ENCODE results near the gene SOCS7. TPM values are rescaled to one million over a fixed set of nuclear protein-coding genes. Genes with fewer than 3 reads are reported as not detected.

The SOCS7 gene
- total and polyA plus RNA-seq, 4 donors = 0.74 to 11.0 (median 2.9) TPM

DNA sequence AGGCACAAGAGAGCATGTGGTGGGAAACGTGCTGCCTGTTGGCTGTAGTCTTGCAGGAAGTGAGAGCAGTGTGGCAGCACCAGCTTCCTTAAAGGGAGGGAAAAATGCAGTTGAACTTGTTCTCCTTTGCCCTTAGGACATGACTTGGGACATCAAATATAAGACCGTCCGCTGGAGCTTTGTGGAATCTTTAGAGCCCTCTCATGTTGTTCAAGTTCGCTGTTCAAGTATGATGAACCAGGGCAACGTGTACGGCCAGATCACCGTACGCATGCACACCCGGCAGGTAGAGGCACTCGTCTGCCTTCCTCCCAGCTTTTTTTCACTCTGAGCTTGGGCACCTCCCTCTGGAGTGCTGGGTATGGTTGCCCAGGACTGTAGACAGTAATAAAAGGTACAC, 31.2 kb upstream of the SOCS7 start (continued):
- no peak for TF ChIP-seq YY1 (IDR thresholded peaks at IDR 0.05)

DNA sequence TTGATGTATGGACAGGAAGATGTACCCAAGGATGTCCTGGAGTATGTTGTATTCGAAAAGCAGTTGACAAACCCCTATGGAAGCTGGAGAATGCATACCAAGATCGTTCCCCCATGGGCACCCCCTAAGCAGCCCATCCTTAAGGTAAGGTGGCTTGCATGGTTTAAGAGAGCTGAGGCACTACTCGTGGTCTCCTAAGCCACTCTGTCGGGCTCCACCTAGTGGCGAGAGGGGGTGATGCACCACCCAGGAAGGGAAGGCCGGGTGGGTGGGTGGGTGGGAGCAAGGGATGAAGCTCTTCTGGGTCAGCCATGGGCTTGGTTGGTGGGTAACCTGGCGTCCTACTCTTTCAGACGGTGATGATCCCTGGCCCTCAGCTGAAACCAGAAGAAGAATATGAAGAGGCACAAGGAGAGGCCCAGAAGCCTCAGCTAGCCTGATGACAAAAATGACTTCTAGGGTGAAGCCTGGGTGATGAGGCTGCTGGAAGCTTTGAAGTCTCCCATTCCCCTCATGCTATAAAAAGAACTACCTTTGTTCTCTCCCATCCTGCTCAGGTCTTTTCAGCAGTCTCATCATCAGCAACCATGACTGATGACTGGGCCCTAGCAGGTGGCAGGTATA, 29.4 kb upstream of the SOCS7 start:
- TF ChIP-seq, protein P1, sequence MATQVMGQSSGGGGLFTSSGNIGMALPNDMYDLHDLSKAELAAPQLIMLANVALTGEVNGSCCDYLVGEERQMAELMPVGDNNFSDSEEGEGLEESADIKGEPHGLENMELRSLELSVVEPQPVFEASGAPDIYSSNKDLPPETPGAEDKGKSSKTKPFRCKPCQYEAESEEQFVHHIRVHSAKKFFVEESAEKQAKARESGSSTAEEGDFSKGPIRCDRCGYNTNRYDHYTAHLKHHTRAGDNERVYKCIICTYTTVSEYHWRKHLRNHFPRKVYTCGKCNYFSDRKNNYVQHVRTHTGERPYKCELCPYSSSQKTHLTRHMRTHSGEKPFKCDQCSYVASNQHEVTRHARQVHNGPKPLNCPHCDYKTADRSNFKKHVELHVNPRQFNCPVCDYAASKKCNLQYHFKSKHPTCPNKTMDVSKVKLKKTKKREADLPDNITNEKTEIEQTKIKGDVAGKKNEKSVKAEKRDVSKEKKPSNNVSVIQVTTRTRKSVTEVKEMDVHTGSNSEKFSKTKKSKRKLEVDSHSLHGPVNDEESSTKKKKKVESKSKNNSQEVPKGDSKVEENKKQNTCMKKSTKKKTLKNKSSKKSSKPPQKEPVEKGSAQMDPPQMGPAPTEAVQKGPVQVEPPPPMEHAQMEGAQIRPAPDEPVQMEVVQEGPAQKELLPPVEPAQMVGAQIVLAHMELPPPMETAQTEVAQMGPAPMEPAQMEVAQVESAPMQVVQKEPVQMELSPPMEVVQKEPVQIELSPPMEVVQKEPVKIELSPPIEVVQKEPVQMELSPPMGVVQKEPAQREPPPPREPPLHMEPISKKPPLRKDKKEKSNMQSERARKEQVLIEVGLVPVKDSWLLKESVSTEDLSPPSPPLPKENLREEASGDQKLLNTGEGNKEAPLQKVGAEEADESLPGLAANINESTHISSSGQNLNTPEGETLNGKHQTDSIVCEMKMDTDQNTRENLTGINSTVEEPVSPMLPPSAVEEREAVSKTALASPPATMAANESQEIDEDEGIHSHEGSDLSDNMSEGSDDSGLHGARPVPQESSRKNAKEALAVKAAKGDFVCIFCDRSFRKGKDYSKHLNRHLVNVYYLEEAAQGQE (IDR thresholded peaks at IDR 0.05) = no peak
- TF ChIP-seq, protein P2, sequence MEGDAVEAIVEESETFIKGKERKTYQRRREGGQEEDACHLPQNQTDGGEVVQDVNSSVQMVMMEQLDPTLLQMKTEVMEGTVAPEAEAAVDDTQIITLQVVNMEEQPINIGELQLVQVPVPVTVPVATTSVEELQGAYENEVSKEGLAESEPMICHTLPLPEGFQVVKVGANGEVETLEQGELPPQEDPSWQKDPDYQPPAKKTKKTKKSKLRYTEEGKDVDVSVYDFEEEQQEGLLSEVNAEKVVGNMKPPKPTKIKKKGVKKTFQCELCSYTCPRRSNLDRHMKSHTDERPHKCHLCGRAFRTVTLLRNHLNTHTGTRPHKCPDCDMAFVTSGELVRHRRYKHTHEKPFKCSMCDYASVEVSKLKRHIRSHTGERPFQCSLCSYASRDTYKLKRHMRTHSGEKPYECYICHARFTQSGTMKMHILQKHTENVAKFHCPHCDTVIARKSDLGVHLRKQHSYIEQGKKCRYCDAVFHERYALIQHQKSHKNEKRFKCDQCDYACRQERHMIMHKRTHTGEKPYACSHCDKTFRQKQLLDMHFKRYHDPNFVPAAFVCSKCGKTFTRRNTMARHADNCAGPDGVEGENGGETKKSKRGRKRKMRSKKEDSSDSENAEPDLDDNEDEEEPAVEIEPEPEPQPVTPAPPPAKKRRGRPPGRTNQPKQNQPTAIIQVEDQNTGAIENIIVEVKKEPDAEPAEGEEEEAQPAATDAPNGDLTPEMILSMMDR (IDR thresholded peaks at IDR 0.05; ENCODE audit: low read depth, low read length, missing input control) = peak; percentile 49
- no peak for TF ChIP-seq TAF1 (conservative IDR thresholded peaks at IDR 0.05)
- peak in 1 of 2 donors; percentile 65 for TF ChIP-seq RAD21 (IDR thresholded peaks at IDR 0.05)
- Histone ChIP-seq H3K4me3 (ENCODE audit: low read depth in 1 of 3, low read length in 3 of 3) (no peak overlapping the region), H3K9ac (ENCODE audit: low read depth in 1 of 2, low read length in 2 of 2) (no peak overlapping the region), H3K4me1 (ENCODE audit: control insufficient read depth in 4 of 4, insufficient read depth in 4 of 4, low read length in 3 of 4) (no peaks in the 10 kb centered on the region), H3K27ac (ENCODE audit: low read depth in 1 of 2, low read length in 2 of 2) (no peak overlapping the region), H3K36me3 (ENCODE audit: control insufficient read depth in 4 of 4, insufficient read depth in 3 of 4, low read depth in 1 of 4, low read length in 3 of 4) (peaks cover 3 to 32% (median 10%) of the 10 kb centered on the region in 4 donors), H3K9me3 (ENCODE audit: control insufficient read depth in 4 of 4, low read length in 3 of 4) (no peaks in the 10 kb centered on the region), H3K27me3 (ENCODE audit: control insufficient read depth in 4 of 4, insufficient read depth in 4 of 4, low read length in 3 of 4) (no peaks in the 10 kb centered on the region)
- DNase-seq (ENCODE audit: low spot score) = peak; percentile 77
- 27% methylated on average over 8 of the region's 8 CpGs for WGBS

DNA sequence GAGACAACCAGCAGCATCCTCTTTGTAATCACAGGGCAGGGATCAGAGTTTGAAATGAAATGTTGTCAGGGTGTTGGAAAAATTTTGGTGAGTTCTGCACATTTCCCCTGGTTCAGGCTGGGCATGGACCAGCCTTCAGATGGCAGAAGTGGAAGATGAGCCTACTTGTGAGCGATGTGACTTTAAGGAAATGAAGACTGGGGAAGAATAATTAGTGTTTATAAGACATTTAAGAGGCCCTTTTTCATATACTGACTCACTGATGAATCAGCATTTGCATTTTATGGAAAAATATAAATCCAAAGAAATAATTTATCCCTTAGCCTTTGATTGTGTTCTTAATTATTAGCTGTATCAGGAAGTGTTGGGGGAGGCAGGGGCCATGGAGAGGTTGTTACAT, 28.7 kb upstream of the SOCS7 start:
- no peak overlapping the region for H3K9ac ChIP-seq (ENCODE audit: low read depth in 1 of 2, low read length in 2 of 2)
- H3K27ac ChIP-seq (ENCODE audit: low read depth in 1 of 2, low read length in 2 of 2) = no peak overlapping the region
- WGBS = 97% methylated on average over 1 of the region's 1 CpG
- TF ChIP-seq, protein P3, sequence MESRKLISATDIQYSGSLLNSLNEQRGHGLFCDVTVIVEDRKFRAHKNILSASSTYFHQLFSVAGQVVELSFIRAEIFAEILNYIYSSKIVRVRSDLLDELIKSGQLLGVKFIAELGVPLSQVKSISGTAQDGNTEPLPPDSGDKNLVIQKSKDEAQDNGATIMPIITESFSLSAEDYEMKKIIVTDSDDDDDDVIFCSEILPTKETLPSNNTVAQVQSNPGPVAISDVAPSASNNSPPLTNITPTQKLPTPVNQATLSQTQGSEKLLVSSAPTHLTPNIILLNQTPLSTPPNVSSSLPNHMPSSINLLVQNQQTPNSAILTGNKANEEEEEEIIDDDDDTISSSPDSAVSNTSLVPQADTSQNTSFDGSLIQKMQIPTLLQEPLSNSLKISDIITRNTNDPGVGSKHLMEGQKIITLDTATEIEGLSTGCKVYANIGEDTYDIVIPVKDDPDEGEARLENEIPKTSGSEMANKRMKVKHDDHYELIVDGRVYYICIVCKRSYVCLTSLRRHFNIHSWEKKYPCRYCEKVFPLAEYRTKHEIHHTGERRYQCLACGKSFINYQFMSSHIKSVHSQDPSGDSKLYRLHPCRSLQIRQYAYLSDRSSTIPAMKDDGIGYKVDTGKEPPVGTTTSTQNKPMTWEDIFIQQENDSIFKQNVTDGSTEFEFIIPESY (IDR thresholded peaks at IDR 0.05) = no peak
- no peak for TF ChIP-seq TAF1 (conservative IDR thresholded peaks at IDR 0.05)
- no peak for TF ChIP-seq HNF4A (conservative IDR thresholded peaks at IDR 0.05)
- TF ChIP-seq GABPA (IDR thresholded peaks at IDR 0.05 in 1 of 2, conservative IDR thresholded peaks at IDR 0.05 in 1 of 2) = no peak
- TF ChIP-seq FOXA1 (IDR thresholded peaks at IDR 0.05) = no peak
- TF ChIP-seq JUND (IDR thresholded peaks at IDR 0.05) = no peak
- no peak for TF ChIP-seq RXRA (IDR thresholded peaks at IDR 0.05)
- TF ChIP-seq, protein P4, sequence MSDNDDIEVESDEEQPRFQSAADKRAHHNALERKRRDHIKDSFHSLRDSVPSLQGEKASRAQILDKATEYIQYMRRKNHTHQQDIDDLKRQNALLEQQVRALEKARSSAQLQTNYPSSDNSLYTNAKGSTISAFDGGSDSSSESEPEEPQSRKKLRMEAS (IDR thresholded peaks at IDR 0.05) = no peak
- TF ChIP-seq EGR1 (IDR thresholded peaks at IDR 0.05; ENCODE audit: low read depth in 2 of 2) = no peak
- TF ChIP-seq, protein P2 (IDR thresholded peaks at IDR 0.05; ENCODE audit: low read depth, low read length, missing input control) = no peak
- no peak for TF ChIP-seq RAD21 (IDR thresholded peaks at IDR 0.05)
- TF ChIP-seq YY1 (IDR thresholded peaks at IDR 0.05) = no peak
- no peaks in the 10 kb centered on the region for H3K4me1 ChIP-seq (ENCODE audit: control insufficient read depth in 4 of 4, insufficient read depth in 4 of 4, low read length in 3 of 4)
- peaks cover 3 to 32% (median 10%) of the 10 kb centered on the region in 4 donors for H3K36me3 ChIP-seq (ENCODE audit: control insufficient read depth in 4 of 4, insufficient read depth in 3 of 4, low read depth in 1 of 4, low read length in 3 of 4)
- no peak for DNase-seq (ENCODE audit: low spot score)
- no peak overlapping the region for H3K4me3 ChIP-seq (ENCODE audit: low read depth in 1 of 3, low read length in 3 of 3)
- no peaks in the 10 kb centered on the region for H3K27me3 ChIP-seq (ENCODE audit: control insufficient read depth in 4 of 4, insufficient read depth in 4 of 4, low read length in 3 of 4)
- H3K9me3 ChIP-seq (ENCODE audit: control insufficient read depth in 4 of 4, low read length in 3 of 4) = no peaks in the 10 kb centered on the region
